Measurements from ENCODE around the gene BZW2.

GRCh38 chr7:16695621-16696237 is 49.7 kb downstream of the BZW2 start:
- TF ChIP-seq EZH2 (IDR thresholded peaks at IDR 0.05; ENCODE audit: insufficient read depth, poor library complexity, severe bottlenecking) (no peak), EZH2phosphoT487 (IDR thresholded peaks at IDR 0.05; ENCODE audit: insufficient read depth, low read depth) (no peak)
